ENCODE results near the gene KIF15.

The KIF15 gene

GRCh38 chr3:44892689-44893088 lies 131.1 kb downstream of the KIF15 start:
- no peaks in the 10 kb centered on the region for H3K9me3 ChIP-seq (ENCODE audit: low read depth, low read length)
- DNase-seq (ENCODE audit: low read depth, low spot score): no peak
- no peaks in the 10 kb centered on the region for H3K36me3 ChIP-seq (ENCODE audit: insufficient read depth, low read length)
- TF ChIP-seq POLR2AphosphoS5 (IDR thresholded peaks at IDR 0.05; ENCODE audit: borderline replicate concordance, low read depth, low read length) (no peak), EZH2 (IDR thresholded peaks at IDR 0.05) (no peak), FOXP2 (optimal IDR thresholded peaks at IDR 0.05; ENCODE audit: control extremely low read depth, extremely low read length, insufficient read depth) (no peak)
- no peak overlapping the region for H3K9ac ChIP-seq (ENCODE audit: insufficient read length)
- no peak overlapping the region for H3K27ac ChIP-seq
- no peak overlapping the region for H3K4me3 ChIP-seq

- no peaks in the 10 kb centered on the region for H3K36me3 ChIP-seq (ENCODE audit: insufficient read depth, low read length)
- no peaks in the 10 kb centered on the region for H3K9me3 ChIP-seq (ENCODE audit: low read depth, low read length)
- H3K27ac ChIP-seq: no peak overlapping the region
- no peak overlapping the region for H3K4me3 ChIP-seq
- no peak for TF ChIP-seq POLR2AphosphoS5 (IDR thresholded peaks at IDR 0.05; ENCODE audit: borderline replicate concordance, low read depth, low read length)
- TF ChIP-seq EZH2 (IDR thresholded peaks at IDR 0.05): no peak
- TF ChIP-seq FOXP2 (optimal IDR thresholded peaks at IDR 0.05; ENCODE audit: control extremely low read depth, extremely low read length, insufficient read depth): no peak
- DNase-seq (ENCODE audit: low read depth, low spot score): no peak
- H3K9ac ChIP-seq (ENCODE audit: insufficient read length): no peak overlapping the region
Observed at GRCh38 chr3:44893097-44893496, 131.5 kb downstream of the KIF15 start.

- no peak overlapping the region for H3K9ac ChIP-seq (ENCODE audit: insufficient read length)
- no peaks in the 10 kb centered on the region for H3K36me3 ChIP-seq (ENCODE audit: insufficient read depth, low read length)
- no peak overlapping the region for H3K4me3 ChIP-seq
- H3K27ac ChIP-seq: no peak overlapping the region
- TF ChIP-seq EZH2 (IDR thresholded peaks at IDR 0.05): no peak
- TF ChIP-seq POLR2AphosphoS5 (IDR thresholded peaks at IDR 0.05; ENCODE audit: borderline replicate concordance, low read depth, low read length): no peak
- no peak for TF ChIP-seq FOXP2 (optimal IDR thresholded peaks at IDR 0.05; ENCODE audit: control extremely low read depth, extremely low read length, insufficient read depth)
- H3K9me3 ChIP-seq (ENCODE audit: low read depth, low read length): no peaks in the 10 kb centered on the region
- no peak for DNase-seq (ENCODE audit: low read depth, low spot score)
Observed at GRCh38 chr3:44894485-44894884, 132.9 kb downstream of the KIF15 start.

- no peaks in the 10 kb centered on the region for H3K36me3 ChIP-seq (ENCODE audit: insufficient read depth, low read length)
- H3K27ac ChIP-seq: no peak overlapping the region
- H3K4me3 ChIP-seq: no peak overlapping the region
- no peak for DNase-seq (ENCODE audit: low read depth, low spot score)
- no peaks in the 10 kb centered on the region for H3K9me3 ChIP-seq (ENCODE audit: low read depth, low read length)
- no peak for TF ChIP-seq POLR2AphosphoS5 (IDR thresholded peaks at IDR 0.05; ENCODE audit: borderline replicate concordance, low read depth, low read length)
- TF ChIP-seq EZH2 (IDR thresholded peaks at IDR 0.05): no peak
- no peak for TF ChIP-seq FOXP2 (optimal IDR thresholded peaks at IDR 0.05; ENCODE audit: control extremely low read depth, extremely low read length, insufficient read depth)
- H3K9ac ChIP-seq (ENCODE audit: insufficient read length): no peak overlapping the region
Observed at GRCh38 chr3:44896440-44896839, 134.8 kb downstream of the KIF15 start.

GRCh38 chr3:44899683-44900367 lies 138.2 kb downstream of the KIF15 start:
- no peak overlapping the region for H3K4me3 ChIP-seq
- no peaks in the 10 kb centered on the region for H3K36me3 ChIP-seq (ENCODE audit: insufficient read depth, low read length)
- no peak overlapping the region for H3K9ac ChIP-seq (ENCODE audit: insufficient read length)
- no peak for DNase-seq (ENCODE audit: low read depth, low spot score)
- H3K9me3 ChIP-seq (ENCODE audit: low read depth, low read length): no peaks in the 10 kb centered on the region
- TF ChIP-seq EZH2 (IDR thresholded peaks at IDR 0.05) (no peak), FOXP2 (optimal IDR thresholded peaks at IDR 0.05; ENCODE audit: control extremely low read depth, extremely low read length, insufficient read depth) (no peak), POLR2AphosphoS5 (IDR thresholded peaks at IDR 0.05; ENCODE audit: borderline replicate concordance, low read depth, low read length) (no peak)
- H3K27ac ChIP-seq: no peak overlapping the region

GRCh38 chr3:44902628-44903027 lies 141.0 kb downstream of the KIF15 start:
- Histone ChIP-seq H3K4me3 (no peak overlapping the region), H3K36me3 (ENCODE audit: insufficient read depth, low read length) (no peaks in the 10 kb centered on the region), H3K27ac (no peak overlapping the region), H3K9me3 (ENCODE audit: low read depth, low read length) (no peaks in the 10 kb centered on the region), H3K9ac (ENCODE audit: insufficient read length) (no peak overlapping the region)
- TF ChIP-seq POLR2AphosphoS5 (IDR thresholded peaks at IDR 0.05; ENCODE audit: borderline replicate concordance, low read depth, low read length): no peak
- no peak for TF ChIP-seq FOXP2 (optimal IDR thresholded peaks at IDR 0.05; ENCODE audit: control extremely low read depth, extremely low read length, insufficient read depth)
- TF ChIP-seq EZH2 (IDR thresholded peaks at IDR 0.05): no peak
- DNase-seq (ENCODE audit: low read depth, low spot score): no peak

All from SK-N-MC (cell line).